Measurements from ENCODE around the gene LAMP1.
"Not testable (repeated sequence)": the region's sequence is repeated elsewhere in the genome, so short reads cannot be mapped to it uniquely, and the experiment has no call there.

GRCh38 chr13:113263016-113263415 is 34.0 kb upstream of the LAMP1 start:
- not testable (repeated sequence) for TF ChIP-seq EZH2 (IDR thresholded peaks at IDR 0.05); POLR2AphosphoS5 (IDR thresholded peaks at IDR 0.05; ENCODE audit: borderline replicate concordance, low read depth, low read length)

Data from SK-N-MC (cell line).